WTC11 (cell line): Measurements from ENCODE around the gene CUEDC1.

Experiments used
- AFF4 ChIP-seq: sonication (generic); formaldehyde crosslinking; IDR thresholded peaks from 2 replicates; pipeline ENCODE4 v1.8.1; 2023; ENCODE audit warnings: mild to moderate bottlenecking, missing genetic modification reagents, borderline replicate concordance
- GRHL2 ChIP-seq: fragments of 250-450 bp; sonication (Bioruptor Pico); IDR thresholded peaks from 2 replicates; pipeline ENCODE4 v1.8.0; 2022; ENCODE audit warnings: mild to moderate bottlenecking, moderate library complexity; ENCODE audit not compliant: insufficient replicate concordance, severe bottlenecking
- TF ChIP-seq, protein P1 (sequence below): fragments of 200-600 bp; IDR thresholded peaks from 2 replicates; pipeline ENCODE4 v1.8.0; 2022; ENCODE audit warnings: antibody characterized with exemption

GRCh38 chr17:57892146-57892819, 62.9 kb downstream of the CUEDC1 start:
- TF ChIP-seq GRHL2 (CRISPR knock-in tag) (no peak), AFF4 (CRISPR knock-in tag) (no peak)
- TF ChIP-seq, protein P1, sequence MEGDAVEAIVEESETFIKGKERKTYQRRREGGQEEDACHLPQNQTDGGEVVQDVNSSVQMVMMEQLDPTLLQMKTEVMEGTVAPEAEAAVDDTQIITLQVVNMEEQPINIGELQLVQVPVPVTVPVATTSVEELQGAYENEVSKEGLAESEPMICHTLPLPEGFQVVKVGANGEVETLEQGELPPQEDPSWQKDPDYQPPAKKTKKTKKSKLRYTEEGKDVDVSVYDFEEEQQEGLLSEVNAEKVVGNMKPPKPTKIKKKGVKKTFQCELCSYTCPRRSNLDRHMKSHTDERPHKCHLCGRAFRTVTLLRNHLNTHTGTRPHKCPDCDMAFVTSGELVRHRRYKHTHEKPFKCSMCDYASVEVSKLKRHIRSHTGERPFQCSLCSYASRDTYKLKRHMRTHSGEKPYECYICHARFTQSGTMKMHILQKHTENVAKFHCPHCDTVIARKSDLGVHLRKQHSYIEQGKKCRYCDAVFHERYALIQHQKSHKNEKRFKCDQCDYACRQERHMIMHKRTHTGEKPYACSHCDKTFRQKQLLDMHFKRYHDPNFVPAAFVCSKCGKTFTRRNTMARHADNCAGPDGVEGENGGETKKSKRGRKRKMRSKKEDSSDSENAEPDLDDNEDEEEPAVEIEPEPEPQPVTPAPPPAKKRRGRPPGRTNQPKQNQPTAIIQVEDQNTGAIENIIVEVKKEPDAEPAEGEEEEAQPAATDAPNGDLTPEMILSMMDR, result peak; percentile 91
